ENCODE results near the gene TENT4A. TPM values are rescaled to one million over a fixed set of nuclear protein-coding genes. Genes with fewer than 3 reads are reported as not detected.
"Not testable (repeated sequence)": the region's sequence is repeated elsewhere in the genome, so short reads cannot be mapped to it uniquely, and the experiment has no call there.

The TENT4A gene
- total RNA-seq, result 9.5 TPM
- long read RNA-seq, full-length matches to known transcripts, result 9 of 19 reads
- long read RNA-seq, partial matches to known transcripts, result 7 of 19 reads
- long read RNA-seq, other reads (novel, unspliced or antisense), result 3 of 19 reads

DNA sequence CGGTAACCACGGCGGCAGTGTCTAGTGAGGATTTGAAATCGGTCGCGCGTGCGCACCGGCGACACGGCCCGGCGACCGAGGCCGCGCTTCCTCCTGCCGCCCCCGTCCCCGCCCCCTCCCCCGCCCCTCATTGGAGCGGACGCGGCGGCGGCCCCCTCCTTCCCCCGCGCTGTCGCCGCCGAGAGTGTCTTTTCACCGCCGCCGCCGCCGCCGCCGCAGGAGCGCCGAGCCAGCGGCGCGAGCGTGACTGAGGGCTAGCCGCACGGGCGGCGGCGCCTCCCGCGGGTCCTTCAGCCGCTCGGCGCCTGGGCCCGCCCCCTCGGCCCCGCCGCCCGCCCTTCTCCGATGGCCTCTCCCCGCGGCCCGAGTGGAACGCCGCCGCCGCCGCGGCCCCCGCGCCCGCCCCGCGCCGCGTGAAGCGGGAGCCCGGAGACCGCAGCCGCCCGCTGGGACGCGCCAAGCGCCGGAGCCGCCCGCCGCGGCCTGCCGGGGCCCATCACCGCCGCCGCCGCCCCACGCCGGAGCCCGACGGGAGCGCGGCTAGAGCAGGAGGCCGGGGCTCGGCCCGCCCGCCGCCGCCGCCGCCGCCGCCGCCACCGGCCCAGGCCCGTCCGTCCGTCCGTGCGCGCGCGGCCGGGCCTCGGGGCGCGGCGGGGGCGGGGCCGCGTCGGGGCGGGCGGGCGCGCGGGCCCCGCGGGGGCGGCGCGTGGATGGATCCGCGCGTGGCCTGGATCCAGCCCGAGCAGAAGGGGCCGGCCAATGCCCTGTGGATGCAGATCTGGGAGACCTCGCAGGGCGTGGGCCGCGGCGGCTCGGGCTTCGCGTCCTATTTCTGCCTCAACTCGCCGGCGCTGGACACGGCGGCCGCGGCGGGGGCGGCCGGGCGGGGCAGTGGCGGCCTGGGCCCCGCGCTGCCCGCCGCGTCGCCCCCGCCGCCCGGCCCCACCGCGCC lies at the start of gene TENT4A:
Gene TENT4A (plus strand): TSS at position 159 of the 952 bp plus-strand sequence. CDS start 552 bp downstream, at position 711.
- peak within 1 kb of the TSS; percentile 99 for H3K27ac ChIP-seq (replicated peaks)
- TF ChIP-seq, protein P1, sequence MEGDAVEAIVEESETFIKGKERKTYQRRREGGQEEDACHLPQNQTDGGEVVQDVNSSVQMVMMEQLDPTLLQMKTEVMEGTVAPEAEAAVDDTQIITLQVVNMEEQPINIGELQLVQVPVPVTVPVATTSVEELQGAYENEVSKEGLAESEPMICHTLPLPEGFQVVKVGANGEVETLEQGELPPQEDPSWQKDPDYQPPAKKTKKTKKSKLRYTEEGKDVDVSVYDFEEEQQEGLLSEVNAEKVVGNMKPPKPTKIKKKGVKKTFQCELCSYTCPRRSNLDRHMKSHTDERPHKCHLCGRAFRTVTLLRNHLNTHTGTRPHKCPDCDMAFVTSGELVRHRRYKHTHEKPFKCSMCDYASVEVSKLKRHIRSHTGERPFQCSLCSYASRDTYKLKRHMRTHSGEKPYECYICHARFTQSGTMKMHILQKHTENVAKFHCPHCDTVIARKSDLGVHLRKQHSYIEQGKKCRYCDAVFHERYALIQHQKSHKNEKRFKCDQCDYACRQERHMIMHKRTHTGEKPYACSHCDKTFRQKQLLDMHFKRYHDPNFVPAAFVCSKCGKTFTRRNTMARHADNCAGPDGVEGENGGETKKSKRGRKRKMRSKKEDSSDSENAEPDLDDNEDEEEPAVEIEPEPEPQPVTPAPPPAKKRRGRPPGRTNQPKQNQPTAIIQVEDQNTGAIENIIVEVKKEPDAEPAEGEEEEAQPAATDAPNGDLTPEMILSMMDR (IDR thresholded peaks at IDR 0.05; ENCODE audit: borderline replicate concordance), result no peak
- H3K36me3 ChIP-seq, result no peaks in the 10 kb centered on the region
- peak within 1 kb of the TSS; percentile 87 for H3K4me3 ChIP-seq
- intact Hi-C loops (cut with micrococcal nuclease), result no loop called here
- DNase-seq, result peak; percentile 51
- H3K4me1 ChIP-seq, result peaks cover 58% of the 10 kb centered on the region
- no peaks in the 10 kb centered on the region for H3K9me3 ChIP-seq (replicated peaks)
- no peaks in the 10 kb centered on the region for H3K27me3 ChIP-seq (ENCODE audit: low read depth)

DNA sequence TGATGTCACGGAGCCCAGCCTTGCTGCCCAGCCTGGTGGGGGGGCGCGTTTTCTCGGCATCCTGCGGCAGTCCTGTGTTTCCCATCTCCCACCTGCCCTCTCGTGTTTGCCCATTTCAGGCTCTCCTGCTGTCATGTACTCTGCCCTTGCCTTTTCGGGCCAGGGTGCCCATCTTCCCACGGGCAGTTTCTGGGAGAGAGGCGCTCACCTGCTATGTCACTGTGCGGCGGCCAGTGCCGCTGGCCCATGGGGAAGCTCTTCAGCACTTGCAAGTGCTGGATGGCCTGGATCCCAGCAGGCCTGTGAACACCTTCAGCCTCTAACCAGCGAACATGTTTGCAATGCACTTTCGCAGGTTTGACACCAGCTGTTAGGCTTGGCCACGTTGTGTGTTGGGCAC lies 46.5 kb upstream of the TENT4A start:
- intact Hi-C loops (cut with micrococcal nuclease), result no loop called here

DNA sequence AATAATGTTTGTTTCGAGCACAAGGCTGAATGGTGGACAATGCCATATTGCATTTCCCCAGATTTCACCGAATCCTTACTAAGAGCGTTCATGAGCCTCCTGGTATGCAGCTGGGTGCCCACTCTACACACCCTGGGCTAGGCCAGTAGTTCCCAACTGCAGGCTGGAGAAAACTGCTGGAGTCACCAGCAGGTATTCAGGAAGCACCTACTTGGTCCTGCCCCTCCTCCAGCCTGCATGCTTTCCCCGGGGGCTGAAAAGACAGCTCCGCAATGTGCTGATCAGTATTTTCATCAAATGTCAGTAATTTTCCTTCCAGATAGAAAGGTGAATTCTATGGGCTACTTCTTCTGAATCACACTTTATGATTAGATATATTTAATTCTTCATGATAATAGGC lies 45.6 kb upstream of the TENT4A start:
- intact Hi-C loops (cut with micrococcal nuclease), result no loop called here
- TF ChIP-seq, protein P1 (IDR thresholded peaks at IDR 0.05; ENCODE audit: borderline replicate concordance), result no peak
- H3K4me1 ChIP-seq, result no peaks in the 10 kb centered on the region
- H3K27ac ChIP-seq (replicated peaks), result no peak overlapping the region
- no peaks in the 10 kb centered on the region for H3K27me3 ChIP-seq (ENCODE audit: low read depth)
- H3K9me3 ChIP-seq (replicated peaks), result no peaks in the 10 kb centered on the region
- DNase-seq, result no peak
- H3K36me3 ChIP-seq, result peaks cover 37% of the 10 kb centered on the region
- no peak overlapping the region for H3K4me3 ChIP-seq

More for the DNA sequence above, 46.5 kb upstream of the TENT4A start:
- H3K4me1 ChIP-seq, result no peaks in the 10 kb centered on the region
- no peak overlapping the region for H3K27ac ChIP-seq (replicated peaks)
- H3K36me3 ChIP-seq, result peaks cover 37% of the 10 kb centered on the region
- TF ChIP-seq, protein P1 (IDR thresholded peaks at IDR 0.05; ENCODE audit: borderline replicate concordance), result no peak
- no peak overlapping the region for H3K4me3 ChIP-seq
- DNase-seq, result no peak
- no peaks in the 10 kb centered on the region for H3K27me3 ChIP-seq (ENCODE audit: low read depth)
- no peaks in the 10 kb centered on the region for H3K9me3 ChIP-seq (replicated peaks)

DNA sequence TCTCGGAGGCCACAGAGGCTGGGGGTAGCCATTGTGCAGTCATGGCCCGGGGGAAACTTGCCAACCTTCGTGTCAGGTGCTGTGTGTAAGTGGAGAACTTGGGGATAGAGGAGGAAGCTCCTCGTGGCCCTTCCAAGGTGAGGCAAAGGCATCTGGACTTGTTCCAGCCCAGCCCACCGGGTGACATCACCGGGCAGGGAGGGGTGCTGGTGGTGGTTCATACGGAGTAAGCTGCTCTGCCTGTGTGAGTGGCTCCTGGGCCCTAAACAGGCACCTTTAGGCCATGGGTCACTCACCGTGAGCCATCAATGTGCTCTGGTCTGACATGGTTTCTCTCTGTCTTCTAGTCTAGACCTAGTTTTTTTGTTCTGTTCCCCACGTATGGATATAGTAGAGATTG lies 44.5 kb upstream of the TENT4A start:
- H3K27me3 ChIP-seq (ENCODE audit: low read depth); H3K4me3 ChIP-seq; DNase-seq; H3K4me1 ChIP-seq; H3K9me3 ChIP-seq (replicated peaks); H3K27ac ChIP-seq (replicated peaks); intact Hi-C loops (cut with micrococcal nuclease): not testable (repeated sequence)
- peaks cover 32% of the 10 kb centered on the region for H3K36me3 ChIP-seq

DNA sequence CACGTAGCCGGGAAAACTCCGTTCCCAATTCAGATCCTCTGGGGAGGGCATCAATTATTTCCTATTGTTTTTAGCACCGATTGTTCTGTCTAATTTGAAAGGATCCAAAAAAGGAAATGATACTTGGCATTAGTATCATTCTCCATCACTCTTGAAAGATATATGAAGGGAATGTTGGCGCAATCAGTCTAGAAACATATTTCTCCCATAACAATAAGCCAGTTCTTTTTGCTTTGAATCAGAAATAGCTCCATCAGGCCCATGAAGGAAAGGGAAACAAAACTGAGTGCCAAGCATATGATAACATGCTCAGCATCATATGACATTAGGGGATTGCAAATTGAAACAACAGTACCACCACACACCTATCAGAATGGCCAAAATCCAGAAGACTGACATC lies 40.2 kb upstream of the TENT4A start:
- TF ChIP-seq, protein P1 (IDR thresholded peaks at IDR 0.05; ENCODE audit: borderline replicate concordance), result no peak
- Histone ChIP-seq H3K9me3 (replicated peaks) (peaks cover 8% of the 10 kb centered on the region), H3K27me3 (ENCODE audit: low read depth) (no peaks in the 10 kb centered on the region), H3K4me1 (no peaks in the 10 kb centered on the region), H3K27ac (replicated peaks) (no peak overlapping the region), H3K4me3 (no peak overlapping the region), H3K36me3 (peaks cover 20% of the 10 kb centered on the region)
- DNase-seq, result no peak
- intact Hi-C loops (cut with micrococcal nuclease), result no loop called here

DNA sequence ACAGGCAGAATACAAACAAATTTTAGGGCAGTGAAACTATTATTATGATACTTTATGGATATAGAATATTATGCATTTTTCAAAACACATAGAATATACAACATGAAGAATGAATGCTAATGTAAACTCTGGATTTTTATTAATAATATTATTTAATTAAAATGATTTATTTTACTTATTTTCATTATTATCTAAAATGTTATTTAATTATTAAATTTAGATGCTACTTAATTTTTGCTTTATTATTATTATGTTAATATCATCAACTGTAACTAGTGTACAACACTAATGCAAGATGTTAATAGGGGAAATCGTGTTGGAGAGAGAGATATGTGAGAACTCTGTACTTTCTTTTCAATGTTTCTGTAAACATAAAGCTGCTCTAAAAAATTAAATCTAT lies 39.3 kb upstream of the TENT4A start:
- no peaks in the 10 kb centered on the region for H3K27me3 ChIP-seq (ENCODE audit: low read depth)
- no peaks in the 10 kb centered on the region for H3K4me1 ChIP-seq
- intact Hi-C loops (cut with micrococcal nuclease), result no loop called here
- no peak overlapping the region for H3K27ac ChIP-seq (replicated peaks)
- peaks cover 13% of the 10 kb centered on the region for H3K36me3 ChIP-seq
- H3K4me3 ChIP-seq, result no peak overlapping the region
- no peak for DNase-seq
- TF ChIP-seq, protein P1 (IDR thresholded peaks at IDR 0.05; ENCODE audit: borderline replicate concordance), result no peak
- H3K9me3 ChIP-seq (replicated peaks), result peaks cover 8% of the 10 kb centered on the region

Data from left ventricle myocardium inferior (tissue), 1 donor.